A204.1 (cell line): Measurements from ENCODE around the gene MTCL3.

Experiments
- FAIRE-seq: peaks from 2 replicates; lab custom pipeline; 2012; peaks lifted over from hg19 to GRCh38; lab: Jason Lieb, UNC

The MTCL3 gene

GRCh38 chr6:127514773-127515227 is 4.3 kb downstream of the MTCL3 start:
- FAIRE-seq = no peak

- no peak for FAIRE-seq
These were observed 4.9 kb downstream of the MTCL3 start for GRCh38 chr6:127514179-127514772.

GRCh38 chr6:127513425-127513824 is 5.7 kb downstream of the MTCL3 start:
- no peak for FAIRE-seq

- no peak for FAIRE-seq
These were observed 8.3 kb downstream of the MTCL3 start for GRCh38 chr6:127510876-127511275.

GRCh38 chr6:127506894-127507293 is 12.2 kb downstream of the MTCL3 start:
- no peak for FAIRE-seq

- no peak for FAIRE-seq
These were observed 16.1 kb downstream of the MTCL3 start for GRCh38 chr6:127503022-127503421.

- no peak for FAIRE-seq
These were observed 21.7 kb downstream of the MTCL3 start for GRCh38 chr6:127497410-127497809.

- FAIRE-seq = no peak
These were observed 22.7 kb downstream of the MTCL3 start for GRCh38 chr6:127496471-127496870.

- no peak for FAIRE-seq
These were observed 24.8 kb downstream of the MTCL3 start for GRCh38 chr6:127494240-127494767.

- FAIRE-seq = no peak
These were observed 29.9 kb downstream of the MTCL3 start for GRCh38 chr6:127489248-127489647.

- no peak for FAIRE-seq
These were observed 32.2 kb downstream of the MTCL3 start for GRCh38 chr6:127486934-127487333.

- FAIRE-seq = no peak
These were observed 34.8 kb downstream of the MTCL3 start for GRCh38 chr6:127484212-127484863.

- FAIRE-seq = no peak
These were observed 35.6 kb downstream of the MTCL3 start for GRCh38 chr6:127483399-127484055.

- no peak for FAIRE-seq
These were observed 36.8 kb downstream of the MTCL3 start for GRCh38 chr6:127482325-127482724.

GRCh38 chr6:127481628-127482027 is 37.5 kb downstream of the MTCL3 start:
- FAIRE-seq = no peak

GRCh38 chr6:127481111-127481510 is 38.0 kb downstream of the MTCL3 start:
- FAIRE-seq = no peak

GRCh38 chr6:127477658-127478057 is 41.5 kb downstream of the MTCL3 start:
- no peak for FAIRE-seq

GRCh38 chr6:127475823-127476176 is 43.3 kb downstream of the MTCL3 start:
- FAIRE-seq = no peak

GRCh38 chr6:127475135-127475822 is 43.9 kb downstream of the MTCL3 start:
- FAIRE-seq = no peak

GRCh38 chr6:127471379-127472255 is 47.5 kb downstream of the MTCL3 start:
- FAIRE-seq = no peak

- FAIRE-seq = no peak
These were observed 50.2 kb downstream of the MTCL3 start for GRCh38 chr6:127468936-127469335.

- FAIRE-seq = no peak
These were observed 52.7 kb downstream of the MTCL3 start for GRCh38 chr6:127466416-127466815.
